Measurements from ENCODE around the gene MOCS1.

MOCS1 gene

GRCh38 chr6:39912446-39912845 is 21.8 kb downstream of the MOCS1 start:
- no peak for TF ChIP-seq CTCF (IDR thresholded peaks at IDR 0.05; ENCODE audit: insufficient read depth, low read depth, low read length, missing control alignments)
- no peak overlapping the region for H3K4me3 ChIP-seq (ENCODE audit: low read depth, low read length)
- no peak for DNase-seq (ENCODE audit: low read depth)

- H3K4me3 ChIP-seq (ENCODE audit: low read depth, low read length): no peak overlapping the region
- TF ChIP-seq CTCF (IDR thresholded peaks at IDR 0.05; ENCODE audit: insufficient read depth, low read depth, low read length, missing control alignments): no peak
- DNase-seq (ENCODE audit: low read depth): no peak
These were observed 22.6 kb downstream of the MOCS1 start for GRCh38 chr6:39911513-39912125.

- TF ChIP-seq CTCF (IDR thresholded peaks at IDR 0.05; ENCODE audit: insufficient read depth, low read depth, low read length, missing control alignments): no peak
- no peak for DNase-seq (ENCODE audit: low read depth)
- no peak overlapping the region for H3K4me3 ChIP-seq (ENCODE audit: low read depth, low read length)
These were observed 23.5 kb downstream of the MOCS1 start for GRCh38 chr6:39910744-39911143.

GRCh38 chr6:39910164-39910563 is 24.1 kb downstream of the MOCS1 start:
- no peak for DNase-seq (ENCODE audit: low read depth)
- no peak for TF ChIP-seq CTCF (IDR thresholded peaks at IDR 0.05; ENCODE audit: insufficient read depth, low read depth, low read length, missing control alignments)
- no peak overlapping the region for H3K4me3 ChIP-seq (ENCODE audit: low read depth, low read length)

GRCh38 chr6:39909701-39910100 is 24.6 kb downstream of the MOCS1 start:
- H3K4me3 ChIP-seq (ENCODE audit: low read depth, low read length): no peak overlapping the region
- no peak for TF ChIP-seq CTCF (IDR thresholded peaks at IDR 0.05; ENCODE audit: insufficient read depth, low read depth, low read length, missing control alignments)

GRCh38 chr6:39908838-39909583 is 25.3 kb downstream of the MOCS1 start:
- no peak for TF ChIP-seq CTCF (IDR thresholded peaks at IDR 0.05; ENCODE audit: insufficient read depth, low read depth, low read length, missing control alignments)
- H3K4me3 ChIP-seq (ENCODE audit: low read depth, low read length): no peak overlapping the region
- DNase-seq (ENCODE audit: low read depth): no peak

More at GRCh38 chr6:39909701-39910100, 24.6 kb downstream of the MOCS1 start:
- DNase-seq (ENCODE audit: low read depth): no peak
